Spleen (tissue), 7 donors: ENCODE measurements around the gene SHISAL2A.

Experiments used
- CTCF ChIP-seq, 11 experiments: fragments of 200-600 bp in 7 of 11; fragments of 450-650 bp in 4 of 11; sonication (generic) in 4 of 11; IDR thresholded peaks in 8 of 11; conservative IDR thresholded peaks in 3 of 11; 1 replicate in 7 of 11; 2 replicates in 4 of 11; pipeline versions ENCODE4 v1.4.0 to v1.8.0; 2016 to 2021; ENCODE audit warnings: antibody characterized with exemption in 11 of 11, inconsistent platforms in 4 of 11, mild to moderate bottlenecking in 1 of 11
- POLR2A ChIP-seq, 3 donors: fragments of 450-650 bp; IDR thresholded peaks; one replicate each; pipeline ENCODE4 v1.5.1; 2017; ENCODE audit warnings: antibody characterized with exemption in 3 of 3, mild to moderate bottlenecking in 1 of 3
- POLR2AphosphoS5 ChIP-seq, 3 donors: sonication (generic); formaldehyde crosslinking; IDR thresholded peaks; one replicate each; pipeline ENCODE4 v1.5.1; 2017; ENCODE audit warnings: antibody characterized with exemption in 3 of 3
- donor health status: DM: no; HTN: no; CAD: no; lungs with moderate emphysema.
- donor health status: DM: no; HTN: no; CAD: no.
- donor health status: DM: no; HTN: no; CAD: no.

- TF ChIP-seq POLR2A (IDR thresholded peaks at IDR 0.05), result no peak
- TF ChIP-seq CTCF (IDR thresholded peaks at IDR 0.05 in 8 of 11, conservative IDR thresholded peaks at IDR 0.05 in 3 of 11), result no peak
- peak in 1 of 3 donors; percentile 51 for TF ChIP-seq POLR2AphosphoS5 (IDR thresholded peaks at IDR 0.05)
These were observed 1.1 kb upstream of the SHISAL2A start for GRCh38 chr1:52631759-52632331.
